Measurements from ENCODE around the gene CASKIN2.
"Not testable (repeated sequence)": the region's sequence is repeated elsewhere in the genome, so short reads cannot be mapped to it uniquely, and the experiment has no call there.

Gene CASKIN2

GRCh38 chr17:75520413-75520812 lies 5.1 kb upstream of the CASKIN2 start:
- H3K27ac ChIP-seq (ENCODE audit: low read depth, low read length); H3K27me3 ChIP-seq (ENCODE audit: control insufficient read depth in 1 of 2, insufficient read depth in 2 of 2, low read length in 2 of 2); H3K9me3 ChIP-seq (ENCODE audit: control insufficient read depth in 1 of 2, low read length in 2 of 2); H3K9ac ChIP-seq (ENCODE audit: low read depth in 1 of 2, low read length in 2 of 2); H3K4me3 ChIP-seq (ENCODE audit: low read depth in 1 of 2, low read length in 2 of 2): not testable (repeated sequence)
- H3K36me3 ChIP-seq (ENCODE audit: control insufficient read depth in 1 of 2, insufficient read depth in 2 of 2, low read length in 2 of 2) = peaks cover 6 to 27% of the 10 kb centered on the region in 2 donors
- H3K4me1 ChIP-seq (ENCODE audit: control insufficient read depth in 1 of 2, insufficient read depth in 2 of 2, low read length in 2 of 2) = peaks cover 20 to 25% of the 10 kb centered on the region in 2 donors

- Histone ChIP-seq H3K4me3 (ENCODE audit: low read depth in 1 of 2, low read length in 2 of 2) (no peak overlapping the region), H3K36me3 (ENCODE audit: control insufficient read depth in 1 of 2, insufficient read depth in 2 of 2, low read length in 2 of 2) (peaks cover 6 to 27% of the 10 kb centered on the region in 2 donors), H3K27me3 (ENCODE audit: control insufficient read depth in 1 of 2, insufficient read depth in 2 of 2, low read length in 2 of 2) (no peaks in the 10 kb centered on the region), H3K9me3 (ENCODE audit: control insufficient read depth in 1 of 2, low read length in 2 of 2) (no peaks in the 10 kb centered on the region), H3K4me1 (ENCODE audit: control insufficient read depth in 1 of 2, insufficient read depth in 2 of 2, low read length in 2 of 2) (peaks cover 18 to 26% of the 10 kb centered on the region in 2 donors), H3K9ac (ENCODE audit: low read depth in 1 of 2, low read length in 2 of 2) (no peak overlapping the region), H3K27ac (ENCODE audit: low read depth, low read length) (no peak overlapping the region)
Observed at GRCh38 chr17:75518983-75519537, 3.7 kb upstream of the CASKIN2 start.

- peak overlapping the region; percentile 27 to 62 for H3K9ac ChIP-seq (ENCODE audit: low read depth in 1 of 2, low read length in 2 of 2)
- H3K4me3 ChIP-seq (ENCODE audit: low read depth in 1 of 2, low read length in 2 of 2) = peak overlapping the region in 1 of 2 donors; percentile 79
- no peak overlapping the region for H3K27ac ChIP-seq (ENCODE audit: low read depth, low read length)
- H3K9me3 ChIP-seq (ENCODE audit: control insufficient read depth in 1 of 2, low read length in 2 of 2) = no peaks in the 10 kb centered on the region
- no peaks in the 10 kb centered on the region for H3K27me3 ChIP-seq (ENCODE audit: control insufficient read depth in 1 of 2, insufficient read depth in 2 of 2, low read length in 2 of 2)
- H3K36me3 ChIP-seq (ENCODE audit: control insufficient read depth in 1 of 2, insufficient read depth in 2 of 2, low read length in 2 of 2) = peaks cover 12 to 27% of the 10 kb centered on the region in 2 donors
- peaks cover 20 to 32% of the 10 kb centered on the region in 2 donors for H3K4me1 ChIP-seq (ENCODE audit: control insufficient read depth in 1 of 2, insufficient read depth in 2 of 2, low read length in 2 of 2)
Observed at GRCh38 chr17:75518201-75518600, 2.9 kb upstream of the CASKIN2 start.

DNA sequence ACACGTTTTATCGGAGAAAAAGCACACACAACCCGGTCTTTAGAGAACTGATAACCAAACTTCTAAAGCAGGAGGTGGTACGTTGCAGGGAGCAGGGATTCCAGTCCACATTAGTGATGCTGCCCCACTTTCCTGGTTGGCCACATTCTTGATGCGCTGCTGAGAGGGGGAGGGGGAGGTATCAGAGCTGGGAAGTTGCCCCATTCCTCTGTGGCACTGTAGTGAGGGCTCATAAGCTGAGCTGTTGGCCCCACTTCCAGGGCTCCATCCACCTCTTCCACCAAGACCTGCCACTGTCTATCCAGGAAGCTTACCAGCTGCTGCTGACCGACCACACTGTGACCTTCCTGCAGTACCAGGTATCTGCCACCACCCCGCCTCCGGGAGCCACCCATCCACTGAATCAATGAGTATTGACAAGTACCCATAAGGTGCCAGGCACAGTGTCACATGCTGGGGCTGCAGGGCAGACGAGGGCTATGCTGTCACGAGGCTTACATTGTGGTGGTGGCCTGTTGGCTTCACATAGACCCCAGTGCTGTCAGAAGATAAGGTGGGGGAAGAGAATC lies 2.0 kb upstream of the CASKIN2 start:
- Histone ChIP-seq H3K9ac (ENCODE audit: low read depth in 1 of 2, low read length in 2 of 2) (peak overlapping the region; percentile 27 to 62), H3K27me3 (ENCODE audit: control insufficient read depth in 1 of 2, insufficient read depth in 2 of 2, low read length in 2 of 2) (no peaks in the 10 kb centered on the region), H3K4me1 (ENCODE audit: control insufficient read depth in 1 of 2, insufficient read depth in 2 of 2, low read length in 2 of 2) (peaks cover 22 to 32% of the 10 kb centered on the region in 2 donors), H3K9me3 (ENCODE audit: control insufficient read depth in 1 of 2, low read length in 2 of 2) (no peaks in the 10 kb centered on the region), H3K4me3 (ENCODE audit: low read depth in 1 of 2, low read length in 2 of 2) (peak overlapping the region; percentile 69 to 79), H3K36me3 (ENCODE audit: control insufficient read depth in 1 of 2, insufficient read depth in 2 of 2, low read length in 2 of 2) (peaks cover 10 to 25% of the 10 kb centered on the region in 2 donors), H3K27ac (ENCODE audit: low read depth, low read length) (no peak overlapping the region)

GRCh38 chr17:75516619-75517296 lies 1.4 kb upstream of the CASKIN2 start:
- peak overlapping the region; percentile 69 to 79 for H3K4me3 ChIP-seq (ENCODE audit: low read depth in 1 of 2, low read length in 2 of 2)
- no peak overlapping the region for H3K27ac ChIP-seq (ENCODE audit: low read depth, low read length)
- no peaks in the 10 kb centered on the region for H3K9me3 ChIP-seq (ENCODE audit: control insufficient read depth in 1 of 2, low read length in 2 of 2)
- H3K27me3 ChIP-seq (ENCODE audit: control insufficient read depth in 1 of 2, insufficient read depth in 2 of 2, low read length in 2 of 2) = no peaks in the 10 kb centered on the region
- peaks cover 5 to 19% of the 10 kb centered on the region in 2 donors for H3K36me3 ChIP-seq (ENCODE audit: control insufficient read depth in 1 of 2, insufficient read depth in 2 of 2, low read length in 2 of 2)
- peaks cover 28 to 39% of the 10 kb centered on the region in 2 donors for H3K4me1 ChIP-seq (ENCODE audit: control insufficient read depth in 1 of 2, insufficient read depth in 2 of 2, low read length in 2 of 2)
- peak overlapping the region; percentile 27 to 62 for H3K9ac ChIP-seq (ENCODE audit: low read depth in 1 of 2, low read length in 2 of 2)

DNA sequence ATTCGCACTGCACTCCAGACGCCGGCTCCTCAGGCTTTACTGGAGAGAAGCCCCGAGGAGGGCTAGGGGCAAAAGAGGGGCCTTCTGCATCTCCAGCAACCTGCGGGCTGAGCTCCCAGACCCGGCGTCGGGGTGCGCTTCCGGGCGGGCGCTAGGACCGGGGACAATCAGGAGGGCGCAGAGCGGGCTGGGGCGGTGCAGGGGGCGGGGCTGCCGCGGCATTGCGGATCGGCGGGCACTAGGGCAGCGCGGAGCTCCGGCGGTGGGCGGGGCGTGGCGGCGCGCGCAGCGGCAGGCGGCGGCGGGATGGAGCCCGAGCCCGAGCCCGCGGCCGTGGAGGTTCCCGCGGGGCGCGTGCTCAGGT lies 900 bp upstream of the CASKIN2 start, which contains the start of gene TSEN54:
TSS of gene TSEN54 (plus strand) at position 274 of the 364 bp plus-strand sequence. CDS start at position 307, 33 bp downstream.
- H3K9ac ChIP-seq (ENCODE audit: low read depth in 1 of 2, low read length in 2 of 2) = peak within 1 kb of the TSS; percentile 69 to 75
- H3K4me3 ChIP-seq (ENCODE audit: low read depth in 1 of 2, low read length in 2 of 2) = peak within 1 kb of the TSS; percentile 86 to 89
- peaks cover 5 to 14% of the 10 kb centered on the region in 2 donors for H3K36me3 ChIP-seq (ENCODE audit: control insufficient read depth in 1 of 2, insufficient read depth in 2 of 2, low read length in 2 of 2)
- no peaks in the 10 kb centered on the region for H3K9me3 ChIP-seq (ENCODE audit: control insufficient read depth in 1 of 2, low read length in 2 of 2)
- H3K27ac ChIP-seq (ENCODE audit: low read depth, low read length) = peak within 1 kb of the TSS; percentile 77
- H3K4me1 ChIP-seq (ENCODE audit: control insufficient read depth in 1 of 2, insufficient read depth in 2 of 2, low read length in 2 of 2) = peaks cover 32 to 44% of the 10 kb centered on the region in 2 donors
- no peaks in the 10 kb centered on the region for H3K27me3 ChIP-seq (ENCODE audit: control insufficient read depth in 1 of 2, insufficient read depth in 2 of 2, low read length in 2 of 2)

GRCh38 chr17:75514919-75515495 lies 330 bp downstream of the CASKIN2 start:
- Histone ChIP-seq H3K9ac (ENCODE audit: low read depth in 1 of 2, low read length in 2 of 2) (peak overlapping the region; percentile 75 to 76), H3K4me3 (ENCODE audit: low read depth in 1 of 2, low read length in 2 of 2) (peak overlapping the region; percentile 86 to 89), H3K36me3 (ENCODE audit: control insufficient read depth in 1 of 2, insufficient read depth in 2 of 2, low read length in 2 of 2) (peaks cover 5 to 7% of the 10 kb centered on the region in 2 donors), H3K9me3 (ENCODE audit: control insufficient read depth in 1 of 2, low read length in 2 of 2) (no peaks in the 10 kb centered on the region), H3K27me3 (ENCODE audit: control insufficient read depth in 1 of 2, insufficient read depth in 2 of 2, low read length in 2 of 2) (no peaks in the 10 kb centered on the region), H3K4me1 (ENCODE audit: control insufficient read depth in 1 of 2, insufficient read depth in 2 of 2, low read length in 2 of 2) (peaks cover 34 to 51% of the 10 kb centered on the region in 2 donors), H3K27ac (ENCODE audit: low read depth, low read length) (peak overlapping the region; percentile 77)

DNA sequence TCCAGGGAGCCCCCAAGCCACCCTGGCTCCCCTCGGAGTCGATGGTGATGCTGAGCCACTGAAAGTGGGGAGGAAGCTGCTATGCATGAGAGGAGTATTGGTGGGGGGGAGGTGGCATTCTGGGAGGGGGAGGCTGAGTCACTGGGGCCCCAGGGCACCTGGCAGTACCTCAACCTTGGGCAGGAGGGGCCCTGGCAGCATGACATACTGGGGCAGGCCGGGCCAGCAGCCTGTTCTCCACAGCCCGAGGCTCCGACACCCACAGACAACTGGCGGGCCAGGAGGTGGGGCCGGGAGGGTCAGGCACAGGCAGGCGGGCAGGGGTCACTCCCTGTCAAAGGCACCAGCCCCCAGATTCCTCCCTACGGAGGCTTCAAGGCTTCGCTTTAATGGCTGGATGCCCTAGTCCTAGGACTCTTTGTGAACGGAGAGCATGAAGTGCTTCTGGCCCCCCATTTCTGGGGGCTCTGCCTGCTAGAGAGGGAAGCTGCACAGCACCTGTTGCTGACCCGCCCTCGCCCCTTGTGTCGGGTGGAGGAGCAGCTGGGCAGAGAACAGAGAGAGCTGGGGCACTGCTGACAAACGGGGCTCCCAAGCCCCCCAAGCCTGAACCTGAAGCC lies 928 bp downstream of the CASKIN2 start:
- H3K4me3 ChIP-seq (ENCODE audit: low read depth in 1 of 2, low read length in 2 of 2) = peak overlapping the region; percentile 86 to 89
- H3K9me3 ChIP-seq (ENCODE audit: control insufficient read depth in 1 of 2, low read length in 2 of 2) = no peaks in the 10 kb centered on the region
- H3K4me1 ChIP-seq (ENCODE audit: control insufficient read depth in 1 of 2, insufficient read depth in 2 of 2, low read length in 2 of 2) = peaks cover 39 to 57% of the 10 kb centered on the region in 2 donors
- H3K27ac ChIP-seq (ENCODE audit: low read depth, low read length) = peak overlapping the region; percentile 77
- H3K27me3 ChIP-seq (ENCODE audit: control insufficient read depth in 1 of 2, insufficient read depth in 2 of 2, low read length in 2 of 2) = no peaks in the 10 kb centered on the region
- H3K36me3 ChIP-seq (ENCODE audit: control insufficient read depth in 1 of 2, insufficient read depth in 2 of 2, low read length in 2 of 2) = peaks cover 5 to 9% of the 10 kb centered on the region in 2 donors
- H3K9ac ChIP-seq (ENCODE audit: low read depth in 1 of 2, low read length in 2 of 2) = peak overlapping the region; percentile 75 to 76

GRCh38 chr17:75513641-75514000 lies 1.7 kb downstream of the CASKIN2 start:
- Histone ChIP-seq H3K9ac (ENCODE audit: low read depth in 1 of 2, low read length in 2 of 2) (peak overlapping the region; percentile 75 to 76), H3K9me3 (ENCODE audit: control insufficient read depth in 1 of 2, low read length in 2 of 2) (no peaks in the 10 kb centered on the region), H3K27me3 (ENCODE audit: control insufficient read depth in 1 of 2, insufficient read depth in 2 of 2, low read length in 2 of 2) (no peaks in the 10 kb centered on the region), H3K4me1 (ENCODE audit: control insufficient read depth in 1 of 2, insufficient read depth in 2 of 2, low read length in 2 of 2) (peaks cover 47 to 65% of the 10 kb centered on the region in 2 donors), H3K36me3 (ENCODE audit: control insufficient read depth in 1 of 2, insufficient read depth in 2 of 2, low read length in 2 of 2) (peaks cover 5% of the 10 kb centered on the region in 2 donors), H3K4me3 (ENCODE audit: low read depth in 1 of 2, low read length in 2 of 2) (peak overlapping the region in 1 of 2 donors; percentile 89), H3K27ac (ENCODE audit: low read depth, low read length) (peak overlapping the region; percentile 32)
